Endothelial cell of umbilical vein (primary cell): ENCODE data around the gene CACNB1. TPM values are rescaled to one million over a fixed set of nuclear protein-coding genes. Genes with fewer than 3 reads are reported as not detected.
A peak's percentile ranks its signal among the peaks of the same experiment; 100 is the strongest.

Experiments
- BruUV-seq: library from RNA; stranded (reverse); fragments of 400-500 nt; replicated peaks from 2 replicates; lab custom pipeline; 2021; lab: Mats Ljungman, UMichigan
- CTCF ChIA-PET: fragments of 300-600, 350-600 bp; sonication (Branson Sonifier 250); formaldehyde crosslinking; loops from one replicate; lab custom pipeline; 2021; ENCODE audit warnings: antibody characterized with exemption, inconsistent platforms; lab: Charles Lee
- POLR2A ChIA-PET: fragments of 300-600, 350-600 bp; sonication (Branson Sonifier 250); formaldehyde crosslinking; loops from one replicate; lab custom pipeline; 2021; ENCODE audit warnings: antibody characterized with exemption, inconsistent platforms; lab: Charles Lee
- DNase-seq: peaks from one replicate; pipeline ENCODE4 v3.0.0-alpha.2; 2011; ENCODE audit warnings: low read depth, low spot score
- FAIRE-seq: peaks from 2 replicates; lab custom pipeline; 2011; peaks lifted over from hg19 to GRCh38; lab: Jason Lieb, UNC
- H2AFZ ChIP-seq: 2 replicates; pipeline ENCODE4 v1.6.0; 2012; ENCODE audit warnings: low read depth, low read length, control low read depth, inconsistent platforms
- H3K27ac ChIP-seq: 2 replicates; pipeline ENCODE4 v1.5.1; 2011; ENCODE audit warnings: low read depth, mild to moderate bottlenecking, control low read depth, low read length, moderate library complexity; ENCODE audit not compliant: insufficient read depth
- H3K27me3 ChIP-seq, 2 experiments: 2 replicates each; pipeline versions ENCODE4 v1.6.0 to v1.6.1; 2011; ENCODE audit warnings: low read length in 2 of 2, mixed read lengths in 1 of 2; ENCODE audit not compliant: control insufficient read depth in 2 of 2, insufficient read depth in 2 of 2
- H3K36me3 ChIP-seq, 2 experiments: 2 replicates in 1 of 2; 3 replicates in 1 of 2; pipeline ENCODE4 v1.5.1; 2011; ENCODE audit warnings: low read length in 2 of 2, mild to moderate bottlenecking in 1 of 2, moderate library complexity in 1 of 2; ENCODE audit not compliant: control insufficient read depth in 2 of 2, insufficient read depth in 2 of 2; ENCODE audit errors: extremely low read depth in 1 of 2
- H3K4me1 ChIP-seq: 3 replicates; pipeline ENCODE4 v1.5.1; 2011; ENCODE audit warnings: mild to moderate bottlenecking, low read length; ENCODE audit not compliant: control insufficient read depth, insufficient read depth; ENCODE audit errors: extremely low read depth
- H3K4me2 ChIP-seq: 2 replicates; pipeline ENCODE4 v1.6.1; 2011; ENCODE audit warnings: low read length, control low read depth, mixed read lengths; ENCODE audit not compliant: insufficient read depth
- H3K4me3 ChIP-seq, 3 experiments: fragments of 200-600 bp in 1 of 3; sonication (generic), shearing (Covaris generic) in 1 of 3; replicated peaks in 1 of 3; 2 replicates each; pipeline ENCODE4 v1.5.1; 2011 to 2016; ENCODE audit warnings: control low read depth in 3 of 3, low read length in 3 of 3, mild to moderate bottlenecking in 2 of 3, inconsistent platforms in 1 of 3, low read depth in 1 of 3, moderate library complexity in 1 of 3; ENCODE audit not compliant: insufficient read depth in 1 of 3
- H3K79me2 ChIP-seq: 2 replicates; pipeline ENCODE4 v1.6.0; 2012; ENCODE audit warnings: low read length, inconsistent platforms; ENCODE audit not compliant: control insufficient read depth, insufficient read depth
- H3K9ac ChIP-seq: replicated peaks from 2 replicates; pipeline ENCODE3; 2011; ENCODE audit warnings: low read length, control low read depth; ENCODE audit not compliant: insufficient read depth; ENCODE audit errors: extremely low read depth
- H3K9me1 ChIP-seq: replicated peaks from 3 replicates; pipeline ENCODE4 v1.6.0; 2011; ENCODE audit warnings: mild to moderate bottlenecking, low read length; ENCODE audit not compliant: control insufficient read depth, insufficient read depth; ENCODE audit errors: extremely low read depth
- H3K9me3 ChIP-seq: replicated peaks from 2 replicates; pipeline ENCODE4 v1.5.1; 2012; ENCODE audit warnings: low read length, inconsistent platforms; ENCODE audit not compliant: control insufficient read depth, insufficient read depth
- H4K20me1 ChIP-seq: replicated peaks from 2 replicates; pipeline ENCODE3; 2011; ENCODE audit warnings: mild to moderate bottlenecking, low read length; ENCODE audit not compliant: control insufficient read depth, insufficient read depth; ENCODE audit errors: extremely low read depth
- CTCF ChIP-seq, 2 donors: IDR thresholded peaks; 1 replicate in 1 of 2; 2 replicates in 1 of 2; pipeline ENCODE4 v1.5.1; 2011; ENCODE audit warnings: low read length in 2 of 2, mild to moderate bottlenecking in 2 of 2, moderate library complexity in 2 of 2, control low read depth in 1 of 2, inconsistent platforms in 1 of 2, low read depth in 1 of 2; ENCODE audit not compliant: insufficient read depth in 1 of 2; ENCODE audit errors: extremely low read depth in 1 of 2
- EZH2 ChIP-seq: IDR thresholded peaks from 2 replicates; pipeline ENCODE4 v1.6.1; 2012; ENCODE audit warnings: borderline replicate concordance, low read depth, mild to moderate bottlenecking, moderate library complexity, low read length, inconsistent platforms; ENCODE audit not compliant: severe bottlenecking
- FOS ChIP-seq: IDR thresholded peaks from 2 replicates; pipeline ENCODE4 v1.6.1; 2011; ENCODE audit warnings: mild to moderate bottlenecking, low read length, moderate library complexity, borderline replicate concordance; ENCODE audit not compliant: insufficient read depth
- GATA2 ChIP-seq: IDR thresholded peaks from 2 replicates; pipeline ENCODE4 v1.7.0; 2011; ENCODE audit warnings: low read depth, mild to moderate bottlenecking, moderate library complexity, mixed read lengths, low read length; ENCODE audit not compliant: insufficient read length, insufficient read depth
- JUN ChIP-seq: IDR thresholded peaks from 2 replicates; pipeline ENCODE4 v1.6.1; 2011; ENCODE audit warnings: borderline replicate concordance, low read depth; ENCODE audit not compliant: insufficient read length, insufficient read depth
- MYC ChIP-seq: IDR thresholded peaks from one replicate; pipeline ENCODE4 v1.6.1; 2011; ENCODE audit warnings: mild to moderate bottlenecking, low read depth, low read length
- POLR2A ChIP-seq: IDR thresholded peaks from 2 replicates; pipeline ENCODE4 v1.6.1; 2012; ENCODE audit warnings: low read depth, mild to moderate bottlenecking, control low read depth, low read length
- POLR2AphosphoS5 ChIP-seq: IDR thresholded peaks from 2 replicates; pipeline ENCODE4 v1.6.1; 2012; ENCODE audit warnings: low read depth, mild to moderate bottlenecking, control low read depth, low read length, moderate library complexity; ENCODE audit not compliant: insufficient read depth
- dilution Hi-C: fragments of 300-500 bp; cut with MboI; formaldehyde crosslinking; loops from one replicate; pipeline ENCODE4 v1.15.0; 2019; ENCODE audit warnings: low sequenced_read_pairs; ENCODE audit not compliant: extremely low pct_ligation_motif_present
- intact Hi-C: fragments of 100-400 bp; cut with micrococcal nuclease; formaldehyde crosslinking; loops from one replicate; pipeline ENCODE4 v1.10.0; 2022
- polyA plus RNA-seq, 4 experiments: library from polyadenylated mRNA; depleted of rRNA in 3 of 4; stranded (reverse) in 3 of 4; unstranded in 1 of 4; fragments of >200 nt; gene quantifications; 2 replicates each; pipeline versions ENCODE4 v1.2.1 to v1.2.3, GENCODE V29; 2011 to 2012; ENCODE audit warnings: missing spikeins in 1 of 4
- total RNA-seq: library from RNA; stranded (reverse); gene quantifications from 2 replicates; pipeline ENCODE4 v1.2.3, GENCODE V29; 2021
- TF ChIP-seq, protein P1 (sequence below): IDR thresholded peaks from 2 replicates; pipeline ENCODE4 v1.6.1; 2011; ENCODE audit not compliant: insufficient read depth, insufficient read length

CACNB1 gene
- total and polyA plus RNA-seq, 2 donors (not counting 3 experiments of a cell fraction or from before 2014, with no cell fraction given), result 4.7 to 12.3 TPM

- peak; percentile 75 for FAIRE-seq
- TF ChIP-seq POLR2AphosphoS5, result no peak
- no peak for TF ChIP-seq MYC
- no peak for TF ChIP-seq CTCF (IDR thresholded peaks at IDR 0.05; ENCODE audit: extremely low read depth in 1 of 2, insufficient read depth in 1 of 2, low read depth in 1 of 2, low read length in 2 of 2)
- TF ChIP-seq GATA2, result no peak
- TF ChIP-seq, protein P1, sequence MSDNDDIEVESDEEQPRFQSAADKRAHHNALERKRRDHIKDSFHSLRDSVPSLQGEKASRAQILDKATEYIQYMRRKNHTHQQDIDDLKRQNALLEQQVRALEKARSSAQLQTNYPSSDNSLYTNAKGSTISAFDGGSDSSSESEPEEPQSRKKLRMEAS, result no peak
- TF ChIP-seq EZH2, result no peak
- TF ChIP-seq POLR2A, result no peak
- TF ChIP-seq FOS, result no peak
- no peak for TF ChIP-seq JUN
- H3K36me3 ChIP-seq, result no peaks in the 10 kb centered on the region
- no peaks in the 10 kb centered on the region for H3K9me3 ChIP-seq
- no peak overlapping the region for H3K9ac ChIP-seq
- no peaks in the 10 kb centered on the region for H3K79me2 ChIP-seq
- POLR2A ChIA-PET, result no interaction called here
- H3K4me3 ChIP-seq, result peak overlapping the region in 2 of 3 experiments; percentile 9 to 26
- no peaks in the 10 kb centered on the region for H4K20me1 ChIP-seq
- CTCF ChIA-PET, result interaction anchor here (0.6 to 1.4 kb wide), 8 partner anchors 8 to 61 kb away, joined by 3 to 12 read pairs (median 6); no protein-coding TSS in a partner anchor
- peaks cover 14% of the 10 kb centered on the region for H3K4me1 ChIP-seq
- no peak overlapping the region for H3K27ac ChIP-seq
- DNase-seq, result peak; percentile 36
- no peaks in the 10 kb centered on the region for H3K9me1 ChIP-seq
- dilution Hi-C loops (no loop called here), intact Hi-C loops (loop anchor here (2.0 kb wide), 1 partner anchor 25 kb away; the partner anchor contains the start of gene RPL19)
- H2AFZ ChIP-seq, result peak overlapping the region; percentile 42
- peak overlapping the region; percentile 55 for H3K4me2 ChIP-seq
- peaks cover 28 to 31% of the 10 kb centered on the region in 2 experiments for H3K27me3 ChIP-seq
- BruUV-seq, result no TSS peak
Measured at GRCh38 chr17:39225959-39226683, 28.7 kb upstream of the CACNB1 start.
